SK-N-SH (cell line): ENCODE results near the gene ATAD1. TPM values are rescaled to one million over a fixed set of nuclear protein-coding genes. Genes with fewer than 3 reads are reported as not detected.

ENCODE experiments used
- CTCF ChIA-PET: fragments of 300-600, 350-600 bp; formaldehyde crosslinking; extraction: SDS; loops from one replicate; lab custom pipeline; 2021; lab: Yijun Ruan, JAX
- POLR2A ChIA-PET: fragments of 350-600 bp; sonication (Branson Sonifier 250); formaldehyde crosslinking; extraction: SDS; loops from one replicate; lab custom pipeline; 2020; ENCODE audit warnings: antibody characterized with exemption, inconsistent platforms; lab: Yijun Ruan, JAX
- DNase-seq: peaks from one replicate; pipeline ENCODE4 v3.0.0; 2012
- H2AFZ ChIP-seq: fragments of 200-600 bp; sonication (generic); 2 replicates; pipeline ENCODE4 v1.8.1; 2016; ENCODE audit warnings: antibody characterized with exemption, mild to moderate bottlenecking, low read depth
- H3F3A ChIP-seq: fragments of 200-600 bp; sonication (generic); replicated peaks from 2 replicates; pipeline ENCODE3; 2016; ENCODE audit warnings: antibody characterized with exemption, mild to moderate bottlenecking; ENCODE audit not compliant: insufficient read depth
- H3K27ac ChIP-seq, 2 experiments: fragments of 200-500 bp in 1 of 2; fragments of 200-600 bp in 1 of 2; sonication (Bioruptor generic) in 1 of 2; sonication (generic), shearing (Covaris generic) in 1 of 2; 2 replicates each; pipeline versions ENCODE4 v1.5.1 to v1.6.1; 2014 to 2016; ENCODE audit warnings: low read depth in 2 of 2, inconsistent platforms in 1 of 2, low read length in 1 of 2, mild to moderate bottlenecking in 1 of 2, mixed read lengths in 1 of 2
- H3K27me3 ChIP-seq: fragments of 200-600 bp; sonication (generic), shearing (Covaris generic); 2 replicates; pipeline ENCODE4 v1.6.1; 2016; ENCODE audit warnings: mixed run types; ENCODE audit not compliant: insufficient read depth
- H3K36me3 ChIP-seq, 2 experiments: fragments of 200-500 bp in 1 of 2; fragments of 200-600 bp in 1 of 2; sonication (Bioruptor generic) in 1 of 2; sonication (generic) in 1 of 2; replicated peaks in 1 of 2; 2 replicates each; pipeline versions ENCODE3 to v1.5.1; 2014 to 2016; ENCODE audit warnings: low read length in 1 of 2, mild to moderate bottlenecking in 1 of 2; ENCODE audit not compliant: insufficient read depth in 2 of 2, control insufficient read depth in 1 of 2
- H3K4me1 ChIP-seq, 2 experiments: fragments of 200-500 bp in 1 of 2; fragments of 200-600 bp in 1 of 2; sonication (Bioruptor generic) in 1 of 2; sonication (generic), shearing (Covaris generic) in 1 of 2; 2 replicates each; pipeline versions ENCODE4 v1.5.1 to v1.6.1; 2014 to 2016; ENCODE audit warnings: low read depth in 1 of 2, low read length in 1 of 2, mixed run types in 1 of 2; ENCODE audit not compliant: insufficient read depth in 2 of 2, control insufficient read depth in 1 of 2
- H3K4me2 ChIP-seq: fragments of 200-600 bp; sonication (generic), shearing (Covaris generic); 2 replicates; pipeline ENCODE4 v1.6.1; 2017; ENCODE audit warnings: mixed run types
- H3K4me3 ChIP-seq, 2 experiments: fragments of 200-500 bp in 1 of 2; fragments of 200-600 bp in 1 of 2; sonication (Bioruptor generic) in 1 of 2; sonication (generic), shearing (Covaris generic) in 1 of 2; 2 replicates each; pipeline versions ENCODE4 v1.5.1 to v1.8.1; 2014 to 2016; ENCODE audit warnings: low read depth in 2 of 2, inconsistent platforms in 1 of 2, low read length in 1 of 2, mild to moderate bottlenecking in 1 of 2, mixed read lengths in 1 of 2, moderate library complexity in 1 of 2
- H3K79me2 ChIP-seq: fragments of 200-600 bp; sonication (generic); 2 replicates; pipeline ENCODE4 v1.8.1; 2017; ENCODE audit warnings: mild to moderate bottlenecking; ENCODE audit not compliant: insufficient read depth
- H3K9ac ChIP-seq: fragments of 200-600 bp; sonication (generic); 2 replicates; pipeline ENCODE4 v1.6.1; 2017; ENCODE audit warnings: mixed run types
- H3K9me2 ChIP-seq: fragments of 200-600 bp; sonication (generic); 2 replicates; pipeline ENCODE4 v1.6.1; 2017; ENCODE audit warnings: mixed run types
- H3K9me3 ChIP-seq: fragments of 200-600 bp; sonication (generic); 2 replicates; pipeline ENCODE4 v1.6.1; 2017; ENCODE audit warnings: mixed run types, mild to moderate bottlenecking, moderate library complexity
- H4K20me1 ChIP-seq: fragments of 200-600 bp; sonication (generic); 2 replicates; pipeline ENCODE4 v1.6.1; 2017; ENCODE audit warnings: mild to moderate bottlenecking, mixed run types; ENCODE audit not compliant: insufficient read depth
- ELF1 ChIP-seq: IDR thresholded peaks from 2 replicates; pipeline ENCODE4 v1.4.0; 2012
- FOSL2 ChIP-seq: IDR thresholded peaks from 2 replicates; pipeline ENCODE4 v1.4.0; 2012; ENCODE audit warnings: low read depth, mild to moderate bottlenecking, moderate library complexity, borderline replicate concordance
- JUND ChIP-seq: IDR thresholded peaks from 2 replicates; pipeline ENCODE4 v1.4.0; 2012
- MEF2A ChIP-seq: IDR thresholded peaks from 2 replicates; pipeline ENCODE4 v1.4.0; 2012; ENCODE audit warnings: low read depth, borderline replicate concordance
- NRF1 ChIP-seq: IDR thresholded peaks from 2 replicates; pipeline ENCODE4 v1.6.1; 2012; ENCODE audit warnings: low read depth, mild to moderate bottlenecking, low read length
- RXRA ChIP-seq: IDR thresholded peaks from 2 replicates; pipeline ENCODE4 v1.4.0; 2012; ENCODE audit warnings: low read depth, mild to moderate bottlenecking, borderline replicate concordance
- YY1 ChIP-seq: IDR thresholded peaks from 2 replicates; pipeline ENCODE4 v1.4.0; 2012; ENCODE audit warnings: low read depth, mild to moderate bottlenecking
- WGBS: methylation state at CpG from one replicate; pipeline ENCODE4 v1.1.6; 2017; ENCODE audit warnings: low lambda C conversion rate; 5-methylcytosine and 5-hydroxymethylcytosine counted together
- polyA plus RNA-seq, 3 experiments: library from polyadenylated mRNA; depleted of rRNA; stranded (reverse); fragments of >200 nt; gene quantifications; 2 replicates each; pipeline ENCODE4 v1.2.3, GENCODE V29; 2012
- TF ChIP-seq, protein P1 (sequence below): fragments of 200-600 bp; sonication (generic); IDR thresholded peaks from 2 replicates; pipeline ENCODE4 v1.6.1; 2017; ENCODE audit warnings: antibody characterized with exemption, mild to moderate bottlenecking, moderate library complexity
- TF ChIP-seq, protein P2 (sequence below): IDR thresholded peaks from 2 replicates; pipeline ENCODE4 v1.4.0; 2012; ENCODE audit warnings: low read depth
- TF ChIP-seq, protein P3 (sequence below): IDR thresholded peaks from 2 replicates; pipeline ENCODE4 v1.4.0; 2012; ENCODE audit warnings: low read depth, borderline replicate concordance

Gene ATAD1
- polyA plus RNA-seq, 1 of the 3 experiments (the other 2 are of a cell fraction): 13.5 TPM

DNA sequence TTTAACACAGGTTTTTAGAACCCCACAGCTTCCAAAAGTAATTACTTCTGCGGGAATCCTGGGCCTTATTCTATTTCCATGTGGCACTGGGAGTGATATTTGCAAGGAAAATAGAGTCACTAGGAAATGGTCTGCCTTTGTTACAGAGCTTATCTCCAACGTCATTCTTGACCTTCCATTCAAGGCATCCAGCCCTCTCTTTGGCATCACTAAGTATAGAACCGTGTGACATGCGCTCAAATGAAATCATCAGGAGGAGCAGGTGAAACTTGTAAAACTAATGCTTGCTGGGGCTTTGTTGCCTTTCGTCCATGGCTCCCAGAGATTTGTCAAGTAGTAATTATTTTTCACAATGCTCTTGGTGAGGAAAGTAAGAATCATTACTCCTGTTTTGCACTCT is 84.9 kb downstream of the ATAD1 start (continued):
- TF ChIP-seq, protein P1, sequence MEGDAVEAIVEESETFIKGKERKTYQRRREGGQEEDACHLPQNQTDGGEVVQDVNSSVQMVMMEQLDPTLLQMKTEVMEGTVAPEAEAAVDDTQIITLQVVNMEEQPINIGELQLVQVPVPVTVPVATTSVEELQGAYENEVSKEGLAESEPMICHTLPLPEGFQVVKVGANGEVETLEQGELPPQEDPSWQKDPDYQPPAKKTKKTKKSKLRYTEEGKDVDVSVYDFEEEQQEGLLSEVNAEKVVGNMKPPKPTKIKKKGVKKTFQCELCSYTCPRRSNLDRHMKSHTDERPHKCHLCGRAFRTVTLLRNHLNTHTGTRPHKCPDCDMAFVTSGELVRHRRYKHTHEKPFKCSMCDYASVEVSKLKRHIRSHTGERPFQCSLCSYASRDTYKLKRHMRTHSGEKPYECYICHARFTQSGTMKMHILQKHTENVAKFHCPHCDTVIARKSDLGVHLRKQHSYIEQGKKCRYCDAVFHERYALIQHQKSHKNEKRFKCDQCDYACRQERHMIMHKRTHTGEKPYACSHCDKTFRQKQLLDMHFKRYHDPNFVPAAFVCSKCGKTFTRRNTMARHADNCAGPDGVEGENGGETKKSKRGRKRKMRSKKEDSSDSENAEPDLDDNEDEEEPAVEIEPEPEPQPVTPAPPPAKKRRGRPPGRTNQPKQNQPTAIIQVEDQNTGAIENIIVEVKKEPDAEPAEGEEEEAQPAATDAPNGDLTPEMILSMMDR: no peak

DNA sequence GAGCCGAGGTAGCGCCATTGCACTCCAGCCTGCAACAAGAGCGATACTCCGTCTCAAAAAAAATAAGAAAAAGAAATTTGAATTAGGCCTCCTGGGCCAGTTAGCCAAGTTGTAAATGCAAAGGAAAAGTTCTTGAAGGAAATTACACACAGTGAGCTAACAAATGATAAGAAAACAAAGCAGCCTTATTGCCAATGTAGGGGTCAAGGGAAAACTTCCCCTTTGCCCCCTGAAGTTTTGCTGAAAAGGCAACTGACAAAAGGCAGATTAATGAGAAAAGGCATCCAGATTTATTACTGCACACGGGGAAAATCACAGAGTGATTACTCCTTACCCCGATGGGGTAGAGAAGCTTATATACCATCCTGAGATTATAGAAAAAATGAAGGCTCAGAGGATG is 88.1 kb downstream of the ATAD1 start:
- H3K27me3 ChIP-seq: no peaks in the 10 kb centered on the region
- H3K36me3 ChIP-seq: peaks cover 6 to 28% of the 10 kb centered on the region in 2 experiments
- 78% methylated on average over 6 of the region's 6 CpGs for WGBS
- H3K9ac ChIP-seq: no peak overlapping the region
- no peak overlapping the region for H3K4me3 ChIP-seq
- POLR2A ChIA-PET: no interaction called here
- no peaks in the 10 kb centered on the region for H3F3A ChIP-seq
- H3K9me3 ChIP-seq: no peaks in the 10 kb centered on the region
- H3K4me1 ChIP-seq: peaks cover 2 to 3% of the 10 kb centered on the region in 2 experiments; a peak in 1 of 4 replicates
- H2AFZ ChIP-seq: no peak overlapping the region
- no peaks in the 10 kb centered on the region for H4K20me1 ChIP-seq
- H3K9me2 ChIP-seq: no peaks in the 10 kb centered on the region
- no peaks in the 10 kb centered on the region for H3K79me2 ChIP-seq
- DNase-seq: no peak
- TF ChIP-seq FOSL2 (no peak), ELF1 (no peak), YY1 (no peak)
- no peak overlapping the region for H3K27ac ChIP-seq
- CTCF ChIA-PET: interaction anchor here (1.2 to 1.4 kb wide), 2 partner anchors 26 to 85 kb away, joined by 3 to 4 read pairs; no protein-coding TSS in a partner anchor
- no peak overlapping the region for H3K4me2 ChIP-seq

DNA sequence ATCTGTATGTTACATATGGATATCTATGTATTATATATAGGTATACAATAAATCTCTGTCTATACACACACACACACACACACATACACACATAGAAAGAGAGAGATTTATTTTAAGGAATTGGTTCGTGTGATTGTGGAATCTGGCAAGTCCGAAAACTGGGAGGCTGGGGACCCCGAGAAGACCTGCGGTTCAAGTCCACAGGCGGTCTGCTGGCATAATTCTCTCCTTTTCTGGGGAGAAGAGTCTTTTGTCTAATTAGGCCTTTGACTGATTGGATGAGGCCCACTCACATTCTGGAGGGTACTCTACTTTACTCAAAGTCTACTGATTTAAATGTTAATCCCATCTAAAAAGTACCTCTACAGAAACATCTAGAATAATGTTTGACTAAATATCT is 93.2 kb downstream of the ATAD1 start:
- H3K36me3 ChIP-seq: peaks cover 6 to 32% of the 10 kb centered on the region in 2 experiments
- 95% methylated on average over 5 of the region's 5 CpGs for WGBS

More for the DNA sequence above, 93.2 kb downstream of the ATAD1 start:
- Histone ChIP-seq H3K9ac (no peak overlapping the region), H3K9me3 (no peaks in the 10 kb centered on the region), H2AFZ (no peak overlapping the region), H3K27ac (no peak overlapping the region), H3K27me3 (no peaks in the 10 kb centered on the region), H3K79me2 (no peaks in the 10 kb centered on the region), H3K4me1 (no peaks in the 10 kb centered on the region), H4K20me1 (no peaks in the 10 kb centered on the region), H3F3A (no peaks in the 10 kb centered on the region), H3K9me2 (no peaks in the 10 kb centered on the region), H3K4me3 (no peak overlapping the region), H3K4me2 (no peak overlapping the region)
- TF ChIP-seq RXRA (no peak), ELF1 (no peak), JUND (no peak), MEF2A (no peak), NRF1 (no peak)
- TF ChIP-seq, protein P2, sequence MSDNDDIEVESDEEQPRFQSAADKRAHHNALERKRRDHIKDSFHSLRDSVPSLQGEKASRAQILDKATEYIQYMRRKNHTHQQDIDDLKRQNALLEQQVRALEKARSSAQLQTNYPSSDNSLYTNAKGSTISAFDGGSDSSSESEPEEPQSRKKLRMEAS: no peak
- TF ChIP-seq, protein P3, sequence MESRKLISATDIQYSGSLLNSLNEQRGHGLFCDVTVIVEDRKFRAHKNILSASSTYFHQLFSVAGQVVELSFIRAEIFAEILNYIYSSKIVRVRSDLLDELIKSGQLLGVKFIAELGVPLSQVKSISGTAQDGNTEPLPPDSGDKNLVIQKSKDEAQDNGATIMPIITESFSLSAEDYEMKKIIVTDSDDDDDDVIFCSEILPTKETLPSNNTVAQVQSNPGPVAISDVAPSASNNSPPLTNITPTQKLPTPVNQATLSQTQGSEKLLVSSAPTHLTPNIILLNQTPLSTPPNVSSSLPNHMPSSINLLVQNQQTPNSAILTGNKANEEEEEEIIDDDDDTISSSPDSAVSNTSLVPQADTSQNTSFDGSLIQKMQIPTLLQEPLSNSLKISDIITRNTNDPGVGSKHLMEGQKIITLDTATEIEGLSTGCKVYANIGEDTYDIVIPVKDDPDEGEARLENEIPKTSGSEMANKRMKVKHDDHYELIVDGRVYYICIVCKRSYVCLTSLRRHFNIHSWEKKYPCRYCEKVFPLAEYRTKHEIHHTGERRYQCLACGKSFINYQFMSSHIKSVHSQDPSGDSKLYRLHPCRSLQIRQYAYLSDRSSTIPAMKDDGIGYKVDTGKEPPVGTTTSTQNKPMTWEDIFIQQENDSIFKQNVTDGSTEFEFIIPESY: no peak
- POLR2A ChIA-PET: no interaction called here
- no peak for DNase-seq
- CTCF ChIA-PET: interaction anchor here (0.9 to 1.0 kb wide), 2 partner anchors 10 to 68 kb away, joined by 3 to 4 read pairs; no protein-coding TSS in a partner anchor
